MCF 10A (cell line): ENCODE measurements around the gene DOCK9. TPM values are rescaled to one million over a fixed set of nuclear protein-coding genes. Genes with fewer than 3 reads are reported as not detected.

Experiments used
- BruUV-seq: library from RNA; stranded (reverse); fragments of 400-500 nt; replicated peaks from 2 replicates; lab custom pipeline; 2021; lab: Mats Ljungman, UMichigan
- CTCF ChIA-PET: fragments of 300-600 bp; sonication (Branson Sonifier 250); formaldehyde crosslinking; extraction: SDS; loops from one replicate; lab custom pipeline; 2021; ENCODE audit warnings: antibody characterized with exemption, inconsistent platforms; lab: Yijun Ruan, JAX
- POLR2A ChIA-PET: fragments of 300-600, 350-650 bp; sonication (Branson Sonifier 250); formaldehyde crosslinking; extraction: SDS; loops from one replicate; lab custom pipeline; 2020; ENCODE audit warnings: antibody characterized with exemption, inconsistent platforms; lab: Yijun Ruan, JAX
- DNase-seq: peaks from one replicate; pipeline ENCODE4 v3.0.0-alpha.2; 2018; ENCODE audit not compliant: unreplicated experiment
- H3K27ac Mint-ChIP-seq: one replicate; pipeline ENCODE4 v1.8.0; 2022; ENCODE audit warnings: mild to moderate bottlenecking, low read depth, mixed read lengths; ENCODE audit not compliant: unreplicated experiment
- H3K27me3 Mint-ChIP-seq: one replicate; pipeline ENCODE4 v1.8.0; 2022; ENCODE audit warnings: mixed read lengths; ENCODE audit not compliant: insufficient read depth, unreplicated experiment
- H3K36me3 Mint-ChIP-seq: one replicate; pipeline ENCODE4 v1.8.0; 2022; ENCODE audit warnings: mild to moderate bottlenecking, moderate library complexity, mixed read lengths; ENCODE audit not compliant: insufficient read depth, unreplicated experiment
- H3K4me1 Mint-ChIP-seq: one replicate; pipeline ENCODE4 v1.8.0; 2022; ENCODE audit warnings: mixed read lengths; ENCODE audit not compliant: insufficient read depth, unreplicated experiment
- H3K4me3 Mint-ChIP-seq: one replicate; pipeline ENCODE4 v1.8.0; 2022; ENCODE audit warnings: mild to moderate bottlenecking, moderate library complexity, mixed read lengths; ENCODE audit not compliant: unreplicated experiment
- H3K9me3 Mint-ChIP-seq: one replicate; pipeline ENCODE4 v1.8.0; 2022; ENCODE audit warnings: mixed read lengths; ENCODE audit not compliant: unreplicated experiment
- intact Hi-C: fragments of 100-400 bp; cut with micrococcal nuclease; formaldehyde crosslinking; loops from 2 replicates; pipeline ENCODE4 v1.14.1; 2022
- total RNA-seq: library from RNA; stranded (reverse); gene quantifications from 2 replicates; pipeline ENCODE4 v1.2.3, GENCODE V29; 2022
- TF ChIP-seq, protein P1 (sequence below): fragments of 200-600 bp; IDR thresholded peaks from one replicate; pipeline ENCODE4 v1.8.0; 2022; ENCODE audit warnings: antibody characterized with exemption, mild to moderate bottlenecking; ENCODE audit not compliant: unreplicated experiment

Gene DOCK9
- total RNA-seq, 1 experiment from 2014 or later: 77.0 TPM

DNA sequence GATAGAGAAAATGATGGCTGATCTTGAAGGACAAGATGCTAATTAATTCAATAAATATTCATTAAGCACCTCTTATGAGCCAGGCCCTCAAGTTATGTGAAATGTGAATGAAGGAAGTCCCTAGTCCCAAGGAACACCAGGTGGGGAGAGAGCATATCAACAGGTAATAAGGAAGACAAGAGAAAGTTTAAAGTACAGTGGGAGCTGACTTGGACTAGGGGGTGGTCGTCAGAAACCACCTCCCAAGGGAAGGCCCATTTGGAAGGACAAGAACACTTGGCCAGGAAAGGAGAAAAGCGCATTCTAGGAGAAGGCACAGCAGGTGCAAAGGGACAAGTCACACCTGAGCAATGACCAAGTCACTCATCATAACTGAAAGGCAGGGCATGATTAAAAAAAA is 72.7 kb downstream of the DOCK9 start:
- POLR2A ChIA-PET: no interaction called here
- BruUV-seq: no TSS peak
- CTCF ChIA-PET: no interaction called here
- no peaks in the 10 kb centered on the region for H3K9me3 Mint-ChIP-seq
- no peak overlapping the region for H3K4me3 Mint-ChIP-seq
- no peaks in the 10 kb centered on the region for H3K27me3 Mint-ChIP-seq
- DNase-seq: no peak
- H3K4me1 Mint-ChIP-seq: peaks cover 12% of the 10 kb centered on the region
- TF ChIP-seq, protein P1, sequence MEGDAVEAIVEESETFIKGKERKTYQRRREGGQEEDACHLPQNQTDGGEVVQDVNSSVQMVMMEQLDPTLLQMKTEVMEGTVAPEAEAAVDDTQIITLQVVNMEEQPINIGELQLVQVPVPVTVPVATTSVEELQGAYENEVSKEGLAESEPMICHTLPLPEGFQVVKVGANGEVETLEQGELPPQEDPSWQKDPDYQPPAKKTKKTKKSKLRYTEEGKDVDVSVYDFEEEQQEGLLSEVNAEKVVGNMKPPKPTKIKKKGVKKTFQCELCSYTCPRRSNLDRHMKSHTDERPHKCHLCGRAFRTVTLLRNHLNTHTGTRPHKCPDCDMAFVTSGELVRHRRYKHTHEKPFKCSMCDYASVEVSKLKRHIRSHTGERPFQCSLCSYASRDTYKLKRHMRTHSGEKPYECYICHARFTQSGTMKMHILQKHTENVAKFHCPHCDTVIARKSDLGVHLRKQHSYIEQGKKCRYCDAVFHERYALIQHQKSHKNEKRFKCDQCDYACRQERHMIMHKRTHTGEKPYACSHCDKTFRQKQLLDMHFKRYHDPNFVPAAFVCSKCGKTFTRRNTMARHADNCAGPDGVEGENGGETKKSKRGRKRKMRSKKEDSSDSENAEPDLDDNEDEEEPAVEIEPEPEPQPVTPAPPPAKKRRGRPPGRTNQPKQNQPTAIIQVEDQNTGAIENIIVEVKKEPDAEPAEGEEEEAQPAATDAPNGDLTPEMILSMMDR: no peak
- H3K27ac Mint-ChIP-seq: no peak overlapping the region
- H3K36me3 Mint-ChIP-seq: peaks cover 37% of the 10 kb centered on the region
- intact Hi-C loops: no loop called here

GRCh38 chr13:98900442-98900841 is 77.4 kb downstream of the DOCK9 start:
- CTCF ChIA-PET: interaction anchor here (0.6 kb wide), 1 partner anchor 618 kb away, joined by 3 read pairs; no protein-coding TSS in a partner anchor
- Mint-ChIP-seq H3K27me3 (no peaks in the 10 kb centered on the region), H3K27ac (no peak overlapping the region), H3K36me3 (peaks cover 47% of the 10 kb centered on the region), H3K4me1 (no peaks in the 10 kb centered on the region), H3K4me3 (no peak overlapping the region), H3K9me3 (no peaks in the 10 kb centered on the region)
- DNase-seq: no peak
- POLR2A ChIA-PET: interaction anchor here (0.5 to 0.9 kb wide), 3 partner anchors 10 to 301 kb away, joined by 3 read pairs; no protein-coding TSS in a partner anchor
- no TSS peak for BruUV-seq
- intact Hi-C loops: no loop called here
- TF ChIP-seq, protein P1: no peak

DNA sequence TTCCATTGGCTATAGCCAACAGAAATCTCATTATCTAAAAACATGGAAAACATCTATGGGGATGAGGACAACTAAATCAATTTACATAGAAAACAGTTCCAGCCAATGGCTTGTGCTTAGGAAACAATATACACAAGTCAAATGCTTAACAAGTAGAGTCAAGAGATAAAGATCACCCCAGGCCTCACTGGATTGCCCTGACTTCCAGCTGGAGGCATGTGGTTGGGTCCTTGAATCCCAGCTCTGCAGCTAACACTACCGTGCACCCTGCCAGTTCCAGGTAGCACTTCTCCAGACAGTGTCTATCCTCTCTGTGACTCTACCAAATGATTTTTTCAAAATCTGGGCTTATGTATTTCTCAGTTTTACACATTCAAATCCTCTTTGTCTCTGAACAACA is 80.2 kb downstream of the DOCK9 start:
- no TSS peak for BruUV-seq
- no peak overlapping the region for H3K27ac Mint-ChIP-seq
- H3K9me3 Mint-ChIP-seq: no peaks in the 10 kb centered on the region
- H3K27me3 Mint-ChIP-seq: no peaks in the 10 kb centered on the region
- ChIA-PET POLR2A (no interaction called here), CTCF (interaction anchor here (0.6 to 1.2 kb wide), 2 partner anchors 271 to 368 kb away, joined by 3 read pairs; no protein-coding TSS in a partner anchor)
- peaks cover 59% of the 10 kb centered on the region for H3K36me3 Mint-ChIP-seq
- TF ChIP-seq, protein P1: no peak
- intact Hi-C loops: loop anchor here (10.0 kb wide), 1 partner anchor 367 kb away; no protein-coding TSS in a partner anchor
- no peak for DNase-seq
- no peaks in the 10 kb centered on the region for H3K4me1 Mint-ChIP-seq
- no peak overlapping the region for H3K4me3 Mint-ChIP-seq

DNA sequence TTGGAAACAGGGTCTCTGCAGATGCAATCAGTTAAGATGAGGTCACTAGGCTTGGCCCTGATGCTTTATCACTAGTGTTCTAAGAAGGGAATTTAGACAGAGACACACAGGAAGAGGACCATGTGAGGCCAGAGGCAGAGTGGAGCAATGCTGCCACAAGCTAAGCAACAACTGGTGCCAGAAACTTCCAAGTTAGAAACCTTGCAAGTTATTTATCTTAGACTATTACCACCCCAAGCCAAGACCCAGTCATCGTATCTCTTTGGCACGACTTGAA is 81.1 kb downstream of the DOCK9 start:
- ChIA-PET POLR2A (interaction anchor here (0.7 kb wide), 1 partner anchor 1919 kb away, joined by 3 read pairs; no protein-coding TSS in a partner anchor), CTCF (interaction anchor here (1.2 kb wide), 1 partner anchor 369 kb away, joined by 3 read pairs; no protein-coding TSS in a partner anchor)
- no peaks in the 10 kb centered on the region for H3K9me3 Mint-ChIP-seq
- no peak overlapping the region for H3K27ac Mint-ChIP-seq
- TF ChIP-seq, protein P1: no peak
- peaks cover 55% of the 10 kb centered on the region for H3K36me3 Mint-ChIP-seq
- no peaks in the 10 kb centered on the region for H3K27me3 Mint-ChIP-seq
- H3K4me1 Mint-ChIP-seq: no peaks in the 10 kb centered on the region
- intact Hi-C loops: loop anchor here (10.0 kb wide), 1 partner anchor 368 kb away; no protein-coding TSS in a partner anchor
- no TSS peak for BruUV-seq
- no peak overlapping the region for H3K4me3 Mint-ChIP-seq
- no peak for DNase-seq
